Left lung (tissue), 10 donors: Measurements from ENCODE around the gene ERC2. TPM values are rescaled to one million over a fixed set of nuclear protein-coding genes. Genes with fewer than 3 reads are reported as not detected.

Experiments used
- ATAC-seq: fragments of 200-7000 bp; cut with Tn5 transposase; one replicate; pipeline ENCODE4 v1.9.1; 2020; ENCODE audit warnings: moderate library complexity
- DNase-seq, 4 donors: peaks; one replicate each; pipeline ENCODE4 v3.0.0-alpha.2; 2013 to 2020
- H3K27ac ChIP-seq, 2 donors: fragments of 200-600 bp; sonication (generic) in 1 of 2; one replicate each; pipeline versions ENCODE4 v1.5.0 to v1.8.0; 2020 to 2021
- H3K27me3 ChIP-seq, 2 donors: fragments of 200-600 bp; sonication (generic) in 1 of 2; one replicate each; pipeline versions ENCODE4 v1.5.0 to v1.8.0; 2020 to 2021
- H3K36me3 ChIP-seq, 2 donors: fragments of 200-600 bp; sonication (generic) in 1 of 2; one replicate each; pipeline versions ENCODE4 v1.5.0 to v1.8.0; 2020 to 2021
- H3K4me1 ChIP-seq, 2 donors: fragments of 200-600 bp; one replicate each; pipeline ENCODE4 v1.8.0; 2021
- H3K4me3 ChIP-seq, 2 donors: fragments of 200-600 bp; sonication (generic) in 1 of 2; one replicate each; pipeline versions ENCODE4 v1.5.0 to v1.8.0; 2020 to 2021; ENCODE audit warnings: mild to moderate bottlenecking in 1 of 2
- H3K9me3 ChIP-seq, 2 donors: fragments of 200-600 bp; sonication (generic) in 1 of 2; one replicate each; pipeline versions ENCODE4 v1.5.0 to v1.8.0; 2020 to 2021
- CTCF ChIP-seq, 2 donors: fragments of 200-600 bp; sonication (generic) in 1 of 2; IDR thresholded peaks; one replicate each; pipeline versions ENCODE4 v1.5.0 to v1.8.0; 2021; ENCODE audit warnings: antibody characterized with exemption in 2 of 2
- intact Hi-C, 2 donors: fragments of 100-400 bp; cut with DNase I; formaldehyde crosslinking; loops; one replicate each; pipeline versions ENCODE4 v1.11.2 to v1.14.2; 2022
- polyA plus RNA-seq, 6 donors: library from polyadenylated mRNA; unstranded; fragments of 120-200 nt; gene quantifications; one replicate each; pipeline ENCODE4 v1.2.1, GENCODE V29; 2013; ENCODE audit not compliant: insufficient read length in 6 of 6
- total RNA-seq, 2 donors: library from RNA; stranded (reverse); fragmentation: NEBNext Ultra II Directional; extraction: Animal tissue kit (Norgen Biotek cat#: 25700); gene quantifications; one replicate each; pipeline ENCODE4 v1.2.1, GENCODE V29; 2021
- donor health status: DM: no; HTN: yes; CAD: no.
- donor health status: DM: no; HTN: no; CAD: no.

Gene ERC2
- total and polyA plus RNA-seq, 8 donors: 1.6 to 3.3 (median 2.1) TPM

GRCh38 chr3:55639896-55640765 lies 828.1 kb downstream of the ERC2 start:
- Histone ChIP-seq H3K4me3 (no peak overlapping the region), H3K36me3 (no peaks in the 10 kb centered on the region), H3K27ac (no peak overlapping the region), H3K4me1 (no peaks in the 10 kb centered on the region), H3K9me3 (no peaks in the 10 kb centered on the region), H3K27me3 (peaks cover 0 to 8% of the 10 kb centered on the region in 2 donors)
- ATAC-seq (no peak), DNase-seq (no peak)
- intact Hi-C loops: no loop called here
- TF ChIP-seq CTCF (IDR thresholded peaks at IDR 0.05): no peak

GRCh38 chr3:55639143-55639542 lies 829.1 kb downstream of the ERC2 start:
- intact Hi-C loops: no loop called here
- Histone ChIP-seq H3K36me3 (no peaks in the 10 kb centered on the region), H3K27ac (no peak overlapping the region), H3K4me3 (no peak overlapping the region), H3K27me3 (peaks cover 0 to 8% of the 10 kb centered on the region in 2 donors), H3K4me1 (no peaks in the 10 kb centered on the region), H3K9me3 (no peaks in the 10 kb centered on the region)
- no peak for TF ChIP-seq CTCF (IDR thresholded peaks at IDR 0.05)
- no peak for ATAC-seq
- DNase-seq: no peak

DNA sequence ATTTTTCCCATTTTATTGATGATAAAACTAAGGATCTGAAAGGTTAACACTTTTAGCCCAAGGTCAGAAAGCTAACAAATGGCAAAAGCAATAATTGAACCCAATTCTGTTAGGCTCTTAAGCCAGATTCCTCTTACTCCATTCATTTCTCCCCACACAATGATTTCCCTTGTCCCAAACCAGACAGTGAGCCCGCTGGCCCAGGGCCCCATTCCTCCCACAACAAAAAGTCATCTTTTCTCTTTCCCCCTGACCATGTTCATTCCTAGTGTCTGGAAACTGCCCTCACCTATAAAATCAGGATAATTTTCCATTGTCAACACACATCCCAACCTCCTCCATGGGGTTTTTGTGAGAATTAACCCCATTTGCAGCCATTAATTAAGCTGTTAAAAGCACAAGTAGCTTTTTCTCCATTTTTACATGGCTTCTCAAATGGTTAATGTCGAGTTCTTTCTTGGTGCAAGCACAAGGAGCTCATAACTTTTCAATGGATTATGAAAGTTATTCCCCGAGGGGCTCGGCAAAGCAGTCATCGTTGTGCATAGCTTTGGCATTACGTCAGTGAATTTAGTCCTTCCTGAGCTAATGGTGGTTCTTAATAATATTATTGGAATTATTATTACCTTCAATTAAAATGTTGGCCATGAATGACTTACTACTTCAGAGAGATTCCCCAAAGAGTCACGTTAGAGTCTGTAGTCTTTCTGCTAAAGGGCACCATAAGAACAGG lies 830.2 kb downstream of the ERC2 start:
- Histone ChIP-seq H3K27me3 (peaks cover 0 to 8% of the 10 kb centered on the region in 2 donors), H3K4me1 (no peaks in the 10 kb centered on the region), H3K36me3 (no peaks in the 10 kb centered on the region), H3K9me3 (no peaks in the 10 kb centered on the region), H3K4me3 (no peak overlapping the region), H3K27ac (no peak overlapping the region)
- ATAC-seq (no peak), DNase-seq (no peak)
- TF ChIP-seq CTCF (IDR thresholded peaks at IDR 0.05): no peak
- intact Hi-C loops: no loop called here

DNA sequence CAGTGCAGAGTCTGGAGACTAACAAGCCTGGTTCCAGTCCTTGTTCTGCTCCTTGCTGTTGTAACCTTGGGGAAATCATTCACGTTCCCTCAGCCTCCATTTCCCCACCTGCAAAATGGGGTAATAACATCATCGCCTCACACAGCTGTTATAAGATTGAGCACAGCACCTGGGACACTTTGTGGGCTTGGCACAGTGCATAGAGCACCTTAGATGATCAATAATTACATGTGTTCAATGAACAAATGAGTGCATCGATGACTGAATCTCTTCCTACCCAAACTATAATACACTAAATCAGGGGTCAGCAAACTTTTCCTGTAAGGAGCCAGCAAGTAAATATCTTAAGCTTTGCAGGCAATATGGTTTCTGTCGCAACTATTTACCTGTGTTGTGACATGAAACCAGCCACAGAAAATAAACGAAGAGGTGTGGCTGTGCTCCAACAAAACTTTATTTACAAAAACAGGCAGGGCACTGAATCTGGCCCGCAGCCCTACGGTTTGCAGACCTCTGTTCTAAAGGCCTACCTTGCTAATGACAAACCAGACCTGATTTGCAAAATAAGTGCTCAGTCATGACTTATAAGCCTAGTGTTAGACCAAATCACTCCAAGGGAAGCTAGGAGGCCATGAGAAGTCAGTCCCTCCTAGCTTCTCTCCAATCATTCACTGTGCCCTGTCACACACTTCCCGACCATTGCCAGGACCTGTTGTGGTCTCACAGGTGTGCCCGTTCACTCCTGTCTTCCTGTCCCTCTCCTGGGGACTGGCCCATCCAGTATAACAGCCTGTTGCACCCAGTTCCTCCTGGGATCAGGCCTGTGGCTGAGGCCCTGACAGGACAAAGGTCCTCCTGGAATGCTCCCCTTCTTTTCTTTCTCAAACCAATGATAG lies 831.7 kb downstream of the ERC2 start:
- ATAC-seq: no peak
- Histone ChIP-seq H3K27ac (no peak overlapping the region), H3K4me1 (no peaks in the 10 kb centered on the region), H3K27me3 (peaks cover 0 to 4% of the 10 kb centered on the region in 2 donors), H3K36me3 (no peaks in the 10 kb centered on the region), H3K9me3 (no peaks in the 10 kb centered on the region), H3K4me3 (no peak overlapping the region)
- DNase-seq: no peak
- TF ChIP-seq CTCF (IDR thresholded peaks at IDR 0.05): no peak
- intact Hi-C loops: no loop called here
